ENCODE data around the gene C1orf50. TPM values are rescaled to one million over a fixed set of nuclear protein-coding genes. Genes with fewer than 3 reads are reported as not detected.
"Not testable (repeated sequence)": the region's sequence is repeated elsewhere in the genome, so short reads cannot be mapped to it uniquely, and the experiment has no call there.

The C1orf50 gene
- total RNA-seq, 1 donor from 2014 or later: 5.9 TPM

DNA sequence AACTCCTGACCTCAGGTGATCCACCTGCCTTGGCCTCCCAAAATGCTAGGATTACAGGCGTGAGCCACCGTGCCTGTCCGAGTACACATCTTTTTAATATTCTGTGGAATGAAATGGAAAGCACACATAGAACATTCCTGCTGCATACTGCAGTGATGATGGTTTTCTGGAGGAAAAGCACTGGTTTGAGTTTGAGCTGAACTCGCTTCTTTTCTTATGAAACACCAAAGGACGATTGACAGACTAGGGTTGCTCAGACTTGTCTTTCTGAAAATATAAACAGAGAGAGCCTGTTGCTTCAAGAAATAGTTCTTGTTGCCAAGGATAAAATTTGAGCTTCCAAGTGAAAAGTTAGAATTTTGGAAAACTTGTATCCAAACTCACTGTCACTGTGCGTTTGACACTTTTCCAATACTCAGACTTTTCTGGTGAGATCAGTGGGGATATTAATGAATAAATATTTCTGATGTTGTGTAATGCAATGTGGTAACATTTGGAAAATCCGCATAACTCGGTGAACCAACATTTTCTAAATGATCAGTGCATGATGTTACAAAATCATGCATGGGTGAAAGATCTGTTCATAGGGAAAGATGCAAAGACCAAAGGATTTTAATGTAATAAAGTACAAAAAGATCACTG, 34.9 kb downstream of the C1orf50 start:
- DNase-seq: peak; percentile 24

DNA sequence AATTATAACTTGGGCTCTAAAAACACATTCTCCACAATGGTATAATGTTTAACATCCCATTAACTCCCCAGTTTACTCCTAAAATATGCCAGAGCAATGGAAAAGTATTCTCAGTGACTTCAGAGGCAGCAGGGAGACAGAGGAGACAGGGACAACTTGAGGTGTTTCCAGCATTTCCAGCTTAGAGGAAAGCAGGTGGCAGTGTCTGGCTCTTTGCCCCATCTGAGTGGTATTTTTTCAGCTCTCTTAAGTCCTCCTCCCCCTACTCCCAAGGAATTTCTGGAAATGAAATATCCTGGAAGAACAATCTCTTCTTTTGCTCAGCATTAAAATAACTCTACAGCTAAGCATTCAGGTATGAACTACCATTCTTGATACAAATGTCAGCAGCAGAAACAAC, 39.1 kb downstream of the C1orf50 start:
- no peak for DNase-seq

DNA sequence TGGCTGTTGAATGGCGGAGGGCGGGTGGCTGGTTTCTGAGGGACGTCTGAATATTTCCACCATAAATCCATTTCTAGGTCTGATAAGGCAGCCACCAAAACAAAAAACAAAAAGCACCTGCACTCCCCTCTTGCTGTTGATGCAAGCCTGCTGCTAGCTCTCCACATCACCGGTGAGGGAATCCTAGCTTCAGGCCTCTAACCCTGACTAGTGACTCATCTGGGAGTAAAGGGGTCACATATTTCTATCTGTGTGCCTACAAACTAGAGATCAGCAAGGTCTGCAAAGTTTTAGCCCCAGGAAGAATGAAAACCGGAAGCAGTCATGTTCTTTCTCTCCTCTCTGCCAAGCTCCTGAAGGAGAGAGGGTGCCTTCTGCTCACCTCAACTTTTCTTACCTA, 39.5 kb downstream of the C1orf50 start:
- no peak for DNase-seq

DNA sequence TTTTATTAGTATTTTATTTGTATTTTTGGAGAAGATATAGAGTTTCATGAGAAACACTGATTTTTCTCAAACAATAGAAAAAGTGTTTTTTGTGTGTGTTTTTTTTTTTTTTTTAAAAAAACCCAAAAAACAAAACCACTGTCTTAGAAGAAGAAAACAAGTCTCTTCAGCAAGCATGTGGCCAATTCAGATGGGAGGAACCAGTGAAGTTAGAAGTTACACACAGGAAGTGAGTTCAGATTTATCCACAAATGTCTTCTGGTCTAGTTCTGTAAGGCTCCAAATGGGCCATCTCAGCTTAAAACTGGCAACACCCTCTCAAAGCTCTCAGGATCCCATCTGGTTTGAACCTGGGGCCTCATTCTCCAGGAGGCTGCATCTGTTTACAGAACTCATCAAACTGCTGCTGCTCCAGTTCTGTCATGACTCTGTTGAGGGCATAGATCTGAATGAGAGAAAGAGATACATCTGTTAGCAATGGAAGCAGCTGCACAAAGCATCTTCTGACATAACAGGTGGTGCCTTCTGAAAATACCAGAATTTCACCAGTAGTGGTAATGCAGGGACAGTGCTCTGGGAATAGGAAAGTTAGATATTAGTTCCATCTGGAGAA, 40.1 kb downstream of the C1orf50 start:
- peak; percentile 81 for DNase-seq

DNA sequence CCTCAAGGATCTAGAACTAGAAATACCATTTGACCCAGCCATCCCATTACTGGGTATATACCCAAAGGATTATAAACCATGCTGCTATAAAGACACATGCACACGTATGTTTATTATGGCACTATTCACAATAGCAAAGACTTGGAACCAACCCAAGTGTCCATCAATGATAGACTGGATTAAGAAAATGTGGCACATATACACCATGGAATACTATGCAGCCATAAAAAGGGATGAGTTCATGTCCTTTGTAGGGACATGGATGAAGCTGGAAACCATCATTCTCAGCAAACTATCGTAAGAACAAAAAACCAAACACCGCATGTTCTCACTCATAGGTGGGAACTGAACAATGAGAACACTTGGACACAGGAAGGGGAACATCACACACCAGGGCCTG, 47.8 kb downstream of the C1orf50 start:
- DNase-seq: not testable (repeated sequence)

DNA sequence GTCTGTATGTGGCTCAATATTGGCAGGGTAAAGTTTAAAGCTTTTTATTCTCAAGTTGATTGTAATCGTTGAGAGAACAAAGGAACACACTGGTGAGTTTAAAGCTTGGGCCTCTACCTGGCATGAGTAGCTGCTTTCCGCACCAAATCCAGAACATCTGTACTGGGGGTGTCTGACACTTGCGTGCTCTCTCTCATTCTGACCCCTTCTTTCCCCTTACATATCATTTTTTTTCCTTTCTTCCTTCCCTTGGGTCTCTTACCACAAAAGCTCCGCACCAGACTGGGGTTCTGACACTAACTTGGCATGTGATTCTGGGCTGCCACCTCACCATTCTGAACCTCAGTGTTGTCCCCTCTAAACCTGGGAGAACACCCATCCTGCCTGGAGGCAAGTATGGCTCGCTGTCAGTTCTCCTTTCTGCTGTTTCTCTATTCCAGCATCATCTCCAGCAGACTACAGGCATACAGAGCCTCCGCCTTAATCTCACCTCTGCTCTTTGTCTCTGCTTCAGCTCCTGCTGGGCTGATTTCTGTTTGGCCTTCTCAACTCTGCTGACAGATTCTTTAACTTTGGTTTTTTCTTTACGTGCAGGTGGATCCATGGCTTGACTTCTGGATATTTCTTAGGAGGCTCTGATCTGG, 49.0 kb downstream of the C1orf50 start:
- DNase-seq: peak; percentile 39

DNA sequence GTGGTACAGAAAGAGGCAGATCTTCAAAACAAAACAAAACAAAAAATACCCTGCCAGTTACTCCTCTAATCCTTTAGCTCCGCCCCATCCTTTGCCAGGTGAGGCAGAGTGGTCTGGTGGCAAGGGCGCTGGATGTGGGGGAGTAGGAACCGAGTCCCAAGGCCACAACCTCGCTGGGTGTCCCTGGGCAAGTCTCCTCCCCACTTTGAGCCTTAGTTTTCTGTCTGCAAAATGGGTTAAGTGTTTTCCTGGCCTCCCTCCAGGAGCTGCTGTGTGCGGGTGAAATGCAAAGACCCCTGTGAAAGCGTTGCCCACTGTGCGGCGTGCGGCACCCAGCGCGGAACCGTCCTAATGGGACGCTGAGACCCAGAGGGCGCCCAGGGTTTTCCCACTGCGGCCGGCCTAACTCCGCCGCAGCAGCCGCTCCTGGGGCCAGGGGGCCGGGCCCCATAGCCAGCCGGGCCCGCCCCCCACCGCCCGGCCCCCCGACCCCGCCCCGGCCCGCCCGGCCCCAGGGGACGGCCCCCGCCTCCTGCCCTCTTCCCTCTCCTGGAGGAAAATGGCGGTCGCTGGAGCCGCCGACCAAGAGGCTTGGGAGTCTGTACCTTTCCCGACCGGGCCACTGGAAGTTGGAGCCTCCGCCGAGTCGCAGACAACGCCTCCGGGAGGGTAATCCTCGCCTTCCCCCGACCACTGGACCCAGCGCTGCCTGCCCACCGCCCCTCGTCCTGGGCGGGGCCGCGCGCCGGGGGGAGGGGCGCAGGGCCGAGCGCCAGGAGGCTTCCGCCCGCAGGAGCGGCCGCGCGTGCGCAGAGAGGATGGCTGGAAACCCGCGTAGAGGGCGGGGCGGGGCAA, 49.8 kb downstream of the C1orf50 start, which contains the start of the genes ERMAP and SVBP:
TSS of gene ERMAP (plus strand) at position 538 of the 855 bp plus-strand sequence. CDS start 13,327 bp downstream, outside the sequence.
TSS of gene SVBP (minus strand) at position 813 of the 855 bp plus-strand sequence. CDS start 853 bp downstream, outside the sequence.
- peak; percentile 97 for DNase-seq

DNA sequence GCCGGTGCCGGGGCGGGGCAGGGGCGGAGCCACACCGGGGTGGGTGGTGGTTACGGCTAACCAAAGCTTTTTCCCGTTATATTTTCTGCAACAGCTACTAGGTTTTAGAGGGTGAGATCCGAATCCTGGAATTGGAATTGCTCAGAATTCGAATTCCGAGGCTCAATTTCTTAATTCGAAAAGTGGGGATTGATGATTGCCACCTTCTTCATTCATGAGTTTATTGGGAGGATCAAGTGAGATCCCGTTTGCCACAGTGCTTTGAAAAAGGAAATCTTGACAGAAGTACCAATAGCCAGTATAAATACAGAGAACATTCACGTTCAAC, 50.4 kb downstream of the C1orf50 start:
- DNase-seq: no peak

DNA sequence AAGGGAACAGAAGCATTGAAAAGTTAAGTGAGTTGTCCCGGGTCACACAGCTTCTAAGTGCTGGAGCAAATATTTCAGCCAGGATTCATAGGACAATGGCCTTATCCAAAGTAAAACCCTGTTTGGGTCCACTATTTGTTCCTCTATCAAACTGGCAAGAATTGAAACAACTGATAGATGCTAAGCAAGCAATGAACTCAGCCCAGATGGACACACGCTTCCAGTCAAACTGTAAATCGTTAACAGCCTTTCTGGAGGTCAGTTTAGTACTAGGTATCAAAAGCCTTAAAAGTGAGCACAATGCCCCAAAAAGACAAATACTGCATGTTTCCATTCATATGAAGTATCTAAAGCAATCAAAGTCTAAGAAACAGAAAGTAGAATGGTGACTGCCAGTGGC, 50.9 kb downstream of the C1orf50 start:
- no peak for DNase-seq

DNA sequence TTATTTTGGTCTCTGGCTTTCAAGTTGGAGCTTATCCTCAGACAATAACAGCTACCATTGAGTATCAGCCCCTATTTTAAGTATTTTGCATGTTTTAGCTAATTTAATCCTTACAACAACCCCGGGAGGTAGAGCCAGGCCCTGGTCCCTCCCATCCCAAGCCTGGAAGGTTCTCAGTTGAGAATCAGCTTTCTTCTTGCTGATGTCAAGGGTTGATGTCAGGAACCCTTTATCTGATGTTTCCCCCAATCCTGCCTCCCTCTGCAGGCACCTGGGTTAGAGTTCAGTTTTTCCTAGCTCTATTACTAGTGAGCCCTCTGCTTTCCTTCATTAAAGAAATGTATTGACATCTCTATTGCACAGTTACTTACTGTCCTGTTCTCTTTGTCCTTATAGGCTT, 53.8 kb downstream of the C1orf50 start:
- no peak for DNase-seq

DNA sequence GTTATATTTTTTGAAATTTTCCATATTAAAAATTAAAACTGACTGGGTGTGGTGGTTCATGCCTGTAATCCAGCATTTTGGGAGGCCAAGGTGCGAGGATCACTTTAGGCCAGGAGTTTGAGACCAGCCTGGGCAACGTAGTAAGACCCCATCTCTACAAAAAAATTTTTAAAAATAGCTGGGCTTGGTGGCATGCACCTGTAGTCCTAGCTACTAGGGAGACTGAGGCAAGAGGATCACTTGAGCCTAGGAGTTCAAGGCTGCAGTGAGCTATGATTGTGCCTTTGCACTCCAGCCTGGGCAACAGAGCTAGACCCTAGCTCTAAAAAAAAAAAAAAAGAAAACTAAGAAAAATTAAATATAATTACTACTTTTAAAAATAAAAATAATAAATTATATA, 54.6 kb downstream of the C1orf50 start:
- no peak for DNase-seq

DNA sequence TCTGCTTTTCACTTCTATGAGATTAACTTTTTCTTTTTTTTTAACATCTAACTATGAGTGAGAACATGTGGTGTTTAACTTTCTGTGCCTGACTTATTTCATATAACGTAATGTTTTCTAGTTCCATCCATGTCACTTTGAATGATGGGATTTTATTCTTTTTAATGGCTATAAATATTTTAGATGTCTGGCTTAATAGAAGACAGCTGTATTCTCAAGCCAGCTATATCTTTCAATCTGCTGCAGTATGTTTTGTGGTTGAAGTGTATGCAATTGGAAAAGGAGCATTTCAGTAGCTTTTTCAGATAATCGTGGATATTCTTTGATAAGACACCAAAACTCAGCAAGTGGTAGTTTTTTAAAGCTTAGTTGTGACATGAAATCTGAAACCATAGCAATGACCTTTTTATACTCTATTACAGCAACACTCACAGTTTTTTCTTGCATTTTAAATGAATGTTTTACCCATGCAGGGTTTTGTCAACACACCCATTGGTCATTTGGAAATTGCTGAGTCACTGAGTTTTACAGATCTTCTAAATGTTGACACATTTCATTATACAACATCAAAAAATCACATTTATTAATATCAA, 55.8 kb downstream of the C1orf50 start:
- DNase-seq: no peak

DNA sequence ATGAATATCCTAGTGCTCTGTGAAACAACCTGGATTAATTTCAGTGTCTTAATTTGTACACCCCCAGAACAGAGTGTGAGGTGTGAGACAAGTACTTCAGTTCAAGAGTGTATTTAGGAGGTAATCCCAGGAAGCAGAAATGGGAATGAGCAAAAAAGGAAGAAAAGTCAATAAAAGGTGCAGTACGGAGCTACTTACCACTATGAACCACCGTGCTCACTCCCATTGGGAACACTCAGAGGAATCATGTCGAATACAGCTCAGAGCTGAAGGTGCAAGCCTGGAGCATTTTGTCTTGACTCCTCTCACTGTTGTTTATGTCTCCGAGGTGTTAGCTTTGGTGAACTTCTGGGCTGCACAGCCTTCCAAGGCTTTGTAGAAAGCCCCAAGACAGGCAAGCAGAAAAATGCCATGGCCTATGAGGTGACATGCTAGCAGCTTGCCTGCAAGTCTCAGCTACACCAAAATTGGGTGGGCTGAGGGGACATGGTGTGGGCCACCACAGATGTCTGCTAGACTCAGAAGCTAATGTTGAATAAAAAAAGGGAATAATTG, 57.5 kb downstream of the C1orf50 start:
- DNase-seq: no peak

DNA sequence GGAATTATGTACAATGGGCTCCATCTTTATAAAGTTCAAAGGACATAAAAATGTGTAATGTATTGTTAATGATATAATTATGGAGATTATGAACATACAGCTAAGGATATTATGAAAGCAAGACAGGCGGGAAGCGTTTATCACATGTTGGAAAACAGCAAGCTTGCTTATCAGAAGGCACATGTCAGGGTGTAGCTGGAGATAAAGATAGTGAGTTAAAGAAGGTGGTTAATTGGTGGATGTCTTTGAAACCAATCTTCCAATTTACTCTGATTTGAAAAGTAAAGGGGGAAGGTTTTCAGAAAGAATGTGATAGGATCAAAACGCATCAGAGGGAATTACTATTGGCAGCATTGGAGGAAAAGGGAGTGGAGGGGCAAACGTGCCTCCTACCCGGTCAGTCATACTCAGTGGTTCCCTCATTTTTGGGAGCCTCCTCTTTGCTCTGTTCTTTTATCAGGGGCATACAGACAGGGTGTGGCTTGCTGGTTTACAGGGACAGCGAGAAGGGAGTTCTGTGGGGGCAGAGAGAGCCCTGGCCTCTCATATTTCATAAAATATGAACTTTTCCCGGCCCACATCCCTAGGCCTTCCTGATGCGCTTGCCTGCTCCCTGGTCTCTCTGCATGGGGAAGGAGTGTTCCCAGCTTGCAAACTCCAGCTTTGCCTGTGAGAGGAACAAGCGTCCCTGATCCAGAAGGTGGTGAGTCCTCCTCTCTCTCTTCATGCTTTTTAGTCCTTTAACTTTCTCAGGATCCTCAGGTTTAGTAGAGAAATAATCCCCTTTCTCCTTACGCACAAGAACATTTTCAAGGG, 58.2 kb downstream of the C1orf50 start:
- DNase-seq: no peak

Other genes with a start within 250 kb of the C1orf50 start
- 28.9 TPM for gene PPIH, start 108.8 kb upstream of the C1orf50 start, total RNA-seq
- 557 TPM for gene YBX1, start 84.8 kb upstream of the C1orf50 start, total RNA-seq
- 2.8 TPM for gene CLDN19, start 27.0 kb upstream of the C1orf50 start, total RNA-seq
- 54.8 TPM for gene P3H1, start 221 bp upstream of the C1orf50 start, total RNA-seq
- gene TMEM269, start 17.7 kb downstream of the C1orf50 start, total RNA-seq: not detected
- gene ERMAP, start 49.9 kb downstream of the C1orf50 start, total RNA-seq: 14.1 TPM
- 23.3 TPM for gene SVBP, start 50.1 kb downstream of the C1orf50 start, total RNA-seq
- 12.8 TPM for gene ZNF691, start 79.4 kb downstream of the C1orf50 start, total RNA-seq
- 124 TPM for gene SLC2A1, start 191.6 kb downstream of the C1orf50 start, total RNA-seq